ENCODE measurements around the gene TMOD2.

Gene TMOD2

GRCh38 chr15:51842265-51842664 lies 90.9 kb downstream of the TMOD2 start:
- Histone ChIP-seq H3K27me3 (ENCODE audit: control insufficient read depth, insufficient read depth, low read length) (no peaks in the 10 kb centered on the region), H3K4me1 (ENCODE audit: control insufficient read depth, insufficient read depth, low read length) (peaks cover 53% of the 10 kb centered on the region), H3K9me3 (ENCODE audit: control insufficient read depth, insufficient read depth, low read depth, low read length) (no peaks in the 10 kb centered on the region), H3K27ac (ENCODE audit: low read depth, low read length) (no peak overlapping the region), H3K4me3 (ENCODE audit: low read depth, low read length) (no peak overlapping the region), H3K9ac (ENCODE audit: low read length) (no peak overlapping the region), H3K36me3 (ENCODE audit: control insufficient read depth, insufficient read depth, low read length) (no peaks in the 10 kb centered on the region)

GRCh38 chr15:51842852-51843737 lies 91.7 kb downstream of the TMOD2 start:
- Histone ChIP-seq H3K27me3 (ENCODE audit: control insufficient read depth, insufficient read depth, low read length) (no peaks in the 10 kb centered on the region), H3K9me3 (ENCODE audit: control insufficient read depth, insufficient read depth, low read depth, low read length) (no peaks in the 10 kb centered on the region), H3K36me3 (ENCODE audit: control insufficient read depth, insufficient read depth, low read length) (no peaks in the 10 kb centered on the region), H3K4me3 (ENCODE audit: low read depth, low read length) (no peak overlapping the region), H3K27ac (ENCODE audit: low read depth, low read length) (no peak overlapping the region), H3K9ac (ENCODE audit: low read length) (no peak overlapping the region), H3K4me1 (ENCODE audit: control insufficient read depth, insufficient read depth, low read length) (peaks cover 45% of the 10 kb centered on the region)

GRCh38 chr15:51844747-51845426 lies 93.5 kb downstream of the TMOD2 start:
- no peaks in the 10 kb centered on the region for H3K36me3 ChIP-seq (ENCODE audit: control insufficient read depth, insufficient read depth, low read length)
- H3K27me3 ChIP-seq (ENCODE audit: control insufficient read depth, insufficient read depth, low read length), result no peaks in the 10 kb centered on the region
- peaks cover 39% of the 10 kb centered on the region for H3K4me1 ChIP-seq (ENCODE audit: control insufficient read depth, insufficient read depth, low read length)
- H3K9ac ChIP-seq (ENCODE audit: low read length), result no peak overlapping the region
- H3K27ac ChIP-seq (ENCODE audit: low read depth, low read length), result no peak overlapping the region
- H3K9me3 ChIP-seq (ENCODE audit: control insufficient read depth, insufficient read depth, low read depth, low read length), result no peaks in the 10 kb centered on the region
- no peak overlapping the region for H3K4me3 ChIP-seq (ENCODE audit: low read depth, low read length)

- Histone ChIP-seq H3K9ac (ENCODE audit: low read length) (no peak overlapping the region), H3K27me3 (ENCODE audit: control insufficient read depth, insufficient read depth, low read length) (no peaks in the 10 kb centered on the region), H3K27ac (ENCODE audit: low read depth, low read length) (no peak overlapping the region), H3K4me3 (ENCODE audit: low read depth, low read length) (no peak overlapping the region), H3K4me1 (ENCODE audit: control insufficient read depth, insufficient read depth, low read length) (peaks cover 33% of the 10 kb centered on the region), H3K36me3 (ENCODE audit: control insufficient read depth, insufficient read depth, low read length) (no peaks in the 10 kb centered on the region), H3K9me3 (ENCODE audit: control insufficient read depth, insufficient read depth, low read depth, low read length) (no peaks in the 10 kb centered on the region)
Measured at GRCh38 chr15:51846066-51846462, 94.7 kb downstream of the TMOD2 start.

GRCh38 chr15:51846463-51847230 lies 95.2 kb downstream of the TMOD2 start:
- Histone ChIP-seq H3K27ac (ENCODE audit: low read depth, low read length) (no peak overlapping the region), H3K9me3 (ENCODE audit: control insufficient read depth, insufficient read depth, low read depth, low read length) (no peaks in the 10 kb centered on the region), H3K4me1 (ENCODE audit: control insufficient read depth, insufficient read depth, low read length) (peaks cover 33% of the 10 kb centered on the region), H3K36me3 (ENCODE audit: control insufficient read depth, insufficient read depth, low read length) (no peaks in the 10 kb centered on the region), H3K27me3 (ENCODE audit: control insufficient read depth, insufficient read depth, low read length) (no peaks in the 10 kb centered on the region), H3K4me3 (ENCODE audit: low read depth, low read length) (no peak overlapping the region), H3K9ac (ENCODE audit: low read length) (no peak overlapping the region)

- peaks cover 20% of the 10 kb centered on the region for H3K4me1 ChIP-seq (ENCODE audit: control insufficient read depth, insufficient read depth, low read length)
- no peaks in the 10 kb centered on the region for H3K9me3 ChIP-seq (ENCODE audit: control insufficient read depth, insufficient read depth, low read depth, low read length)
- H3K4me3 ChIP-seq (ENCODE audit: low read depth, low read length), result no peak overlapping the region
- no peaks in the 10 kb centered on the region for H3K27me3 ChIP-seq (ENCODE audit: control insufficient read depth, insufficient read depth, low read length)
- H3K36me3 ChIP-seq (ENCODE audit: control insufficient read depth, insufficient read depth, low read length), result no peaks in the 10 kb centered on the region
- no peak overlapping the region for H3K27ac ChIP-seq (ENCODE audit: low read depth, low read length)
- no peak overlapping the region for H3K9ac ChIP-seq (ENCODE audit: low read length)
Measured at GRCh38 chr15:51848811-51849210, 97.4 kb downstream of the TMOD2 start.

- H3K36me3 ChIP-seq (ENCODE audit: control insufficient read depth, insufficient read depth, low read length), result no peaks in the 10 kb centered on the region
- H3K4me1 ChIP-seq (ENCODE audit: control insufficient read depth, insufficient read depth, low read length), result peaks cover 25% of the 10 kb centered on the region
- H3K9me3 ChIP-seq (ENCODE audit: control insufficient read depth, insufficient read depth, low read depth, low read length), result no peaks in the 10 kb centered on the region
- no peak overlapping the region for H3K4me3 ChIP-seq (ENCODE audit: low read depth, low read length)
- H3K9ac ChIP-seq (ENCODE audit: low read length), result no peak overlapping the region
- H3K27me3 ChIP-seq (ENCODE audit: control insufficient read depth, insufficient read depth, low read length), result no peaks in the 10 kb centered on the region
- no peak overlapping the region for H3K27ac ChIP-seq (ENCODE audit: low read depth, low read length)
Measured at GRCh38 chr15:51849860-51850259, 98.5 kb downstream of the TMOD2 start.

GRCh38 chr15:51853998-51854397 lies 102.6 kb downstream of the TMOD2 start:
- Histone ChIP-seq H3K36me3 (ENCODE audit: control insufficient read depth, insufficient read depth, low read length) (no peaks in the 10 kb centered on the region), H3K4me3 (ENCODE audit: low read depth, low read length) (no peak overlapping the region), H3K27ac (ENCODE audit: low read depth, low read length) (no peak overlapping the region), H3K4me1 (ENCODE audit: control insufficient read depth, insufficient read depth, low read length) (peaks cover 38% of the 10 kb centered on the region), H3K9me3 (ENCODE audit: control insufficient read depth, insufficient read depth, low read depth, low read length) (no peaks in the 10 kb centered on the region), H3K27me3 (ENCODE audit: control insufficient read depth, insufficient read depth, low read length) (no peaks in the 10 kb centered on the region), H3K9ac (ENCODE audit: low read length) (no peak overlapping the region)

GRCh38 chr15:51855612-51856011 lies 104.2 kb downstream of the TMOD2 start:
- Histone ChIP-seq H3K9ac (ENCODE audit: low read length) (no peak overlapping the region), H3K27me3 (ENCODE audit: control insufficient read depth, insufficient read depth, low read length) (no peaks in the 10 kb centered on the region), H3K27ac (ENCODE audit: low read depth, low read length) (no peak overlapping the region), H3K4me3 (ENCODE audit: low read depth, low read length) (no peak overlapping the region), H3K4me1 (ENCODE audit: control insufficient read depth, insufficient read depth, low read length) (peaks cover 38% of the 10 kb centered on the region), H3K9me3 (ENCODE audit: control insufficient read depth, insufficient read depth, low read depth, low read length) (no peaks in the 10 kb centered on the region), H3K36me3 (ENCODE audit: control insufficient read depth, insufficient read depth, low read length) (no peaks in the 10 kb centered on the region)

GRCh38 chr15:51856714-51857380 lies 105.5 kb downstream of the TMOD2 start:
- no peaks in the 10 kb centered on the region for H3K36me3 ChIP-seq (ENCODE audit: control insufficient read depth, insufficient read depth, low read length)
- no peak overlapping the region for H3K27ac ChIP-seq (ENCODE audit: low read depth, low read length)
- no peaks in the 10 kb centered on the region for H3K27me3 ChIP-seq (ENCODE audit: control insufficient read depth, insufficient read depth, low read length)
- no peak overlapping the region for H3K9ac ChIP-seq (ENCODE audit: low read length)
- no peaks in the 10 kb centered on the region for H3K9me3 ChIP-seq (ENCODE audit: control insufficient read depth, insufficient read depth, low read depth, low read length)
- peaks cover 38% of the 10 kb centered on the region for H3K4me1 ChIP-seq (ENCODE audit: control insufficient read depth, insufficient read depth, low read length)
- H3K4me3 ChIP-seq (ENCODE audit: low read depth, low read length), result no peak overlapping the region

Measured in HUES6 (cell line).